Activated CD4-positive, CD25-positive, alpha-beta regulatory T cell treated with anti-CD3 and anti-CD28 coated beads, Interleukin-2, amount 50 U/mL, for 24 hours (primary cell): ENCODE results near the gene DNM2.

Experiments
- ATAC-seq, 2 donors: fragments of 150-1000 bp; cut with Tn5 transposase; one replicate each; pipeline ENCODE4 v1.10.0; 2021; ENCODE audit warnings: mild to moderate bottlenecking in 1 of 2, moderate library complexity in 1 of 2

DNM2 gene

GRCh38 chr19:10691178-10691881, 26.5 kb upstream of the DNM2 start:
- ATAC-seq = no peak

GRCh38 chr19:10691883-10692282, 26.0 kb upstream of the DNM2 start:
- ATAC-seq = no peak

- no peak for ATAC-seq
These were observed 25.1 kb upstream of the DNM2 start for GRCh38 chr19:10692673-10693264.

- ATAC-seq = no peak
These were observed 23.1 kb upstream of the DNM2 start for GRCh38 chr19:10694706-10695307.

- peak; percentile 94 to 95 for ATAC-seq
These were observed 22.2 kb upstream of the DNM2 start for GRCh38 chr19:10695401-10696398.

- ATAC-seq = peak in 1 of 2 donors; percentile 14
These were observed 18.1 kb upstream of the DNM2 start for GRCh38 chr19:10699650-10700335.

GRCh38 chr19:10701955-10702525, 15.8 kb upstream of the DNM2 start:
- ATAC-seq = peak; percentile 8 to 11

GRCh38 chr19:10706990-10707389, 10.9 kb upstream of the DNM2 start:
- no peak for ATAC-seq

- no peak for ATAC-seq
These were observed 10.4 kb upstream of the DNM2 start for GRCh38 chr19:10707440-10707839.

GRCh38 chr19:10708291-10708690, 9.6 kb upstream of the DNM2 start:
- no peak for ATAC-seq

GRCh38 chr19:10712045-10712444, 5.8 kb upstream of the DNM2 start:
- no peak for ATAC-seq

GRCh38 chr19:10712754-10713153, 5.1 kb upstream of the DNM2 start:
- no peak for ATAC-seq

GRCh38 chr19:10713317-10713716, 4.6 kb upstream of the DNM2 start:
- ATAC-seq = no peak

- ATAC-seq = no peak
These were observed 874 bp upstream of the DNM2 start for GRCh38 chr19:10717054-10717355.

- ATAC-seq = peak; percentile 5 to 8
These were observed 622 bp downstream of the DNM2 start for GRCh38 chr19:10718205-10719196.

- no peak for ATAC-seq
These were observed 1.6 kb downstream of the DNM2 start for GRCh38 chr19:10719466-10719961.

GRCh38 chr19:10720607-10721125, 2.8 kb downstream of the DNM2 start:
- no peak for ATAC-seq

- ATAC-seq = no peak
These were observed 5.7 kb downstream of the DNM2 start for GRCh38 chr19:10723591-10723990.

- ATAC-seq = no peak
These were observed 6.7 kb downstream of the DNM2 start for GRCh38 chr19:10724573-10725071.

- no peak for ATAC-seq
These were observed 7.5 kb downstream of the DNM2 start for GRCh38 chr19:10725415-10725814.
